HepG2 (cell line): ENCODE data around the gene CLN6. TPM values are rescaled to one million over a fixed set of nuclear protein-coding genes. Genes with fewer than 3 reads are reported as not detected.
A peak's percentile ranks its signal among the peaks of the same experiment; 100 is the strongest.
"Not testable (repeated sequence)": the region's sequence is repeated elsewhere in the genome, so short reads cannot be mapped to it uniquely, and the experiment has no call there.

Source experiments
- ATAC-seq: fragments of 200-7000 bp; cut with Tn5 transposase; 3 replicates; pipeline ENCODE4 v1.9.1; 2020; ENCODE audit warnings: mild to moderate bottlenecking, moderate library complexity
- BruUV-seq: library from RNA; stranded (reverse); fragments of 400-500 nt; replicated peaks from 2 replicates; lab custom pipeline; 2021; lab: Mats Ljungman, UMichigan
- CTCF ChIA-PET: fragments of 300-600 bp; formaldehyde crosslinking; extraction: SDS; loops from one replicate; lab custom pipeline; 2021; ENCODE audit warnings: low total read pairs, inconsistent platforms, low intra/inter-chr PET ratio; lab: Yijun Ruan, JAX
- POLR2A ChIA-PET: fragments of 350-600 bp; sonication (Branson Sonifier 250); formaldehyde crosslinking; loops from one replicate; lab custom pipeline; 2020; ENCODE audit warnings: antibody characterized with exemption, inconsistent platforms; lab: Yijun Ruan, JAX
- DNase-seq: peaks from one replicate; pipeline ENCODE4 v3.0.0-alpha.2; 2015; ENCODE audit warnings: low spot score
- FAIRE-seq: peaks from 3 replicates; lab custom pipeline; 2011; peaks lifted over from hg19 to GRCh38; lab: Jason Lieb, UNC
- H2AFZ ChIP-seq: one replicate; pipeline ENCODE4 v1.6.1; 2011; ENCODE audit warnings: low read length, inconsistent platforms
- H3K27ac ChIP-seq: fragments of 300-600 bp; 3 replicates; pipeline ENCODE4 v1.8.0; 2011; ENCODE audit warnings: mixed run types, mild to moderate bottlenecking, mixed read lengths, low read length, inconsistent platforms; ENCODE audit not compliant: insufficient read depth; ENCODE audit errors: extremely low read length
- H3K27me3 ChIP-seq, 2 experiments: fragments of 200-600 bp in 1 of 2; 2 replicates in 1 of 2; 3 replicates in 1 of 2; pipeline versions ENCODE4 v1.6.0 to v1.8.0; 2011; ENCODE audit warnings: low read length in 2 of 2, mild to moderate bottlenecking in 2 of 2, moderate library complexity in 2 of 2, inconsistent platforms in 1 of 2; ENCODE audit not compliant: insufficient read depth in 2 of 2, control insufficient read depth in 1 of 2
- H3K36me3 ChIP-seq, 2 experiments: fragments of 200-600 bp in 1 of 2; replicated peaks in 1 of 2; 2 replicates in 1 of 2; 3 replicates in 1 of 2; pipeline versions ENCODE4 v1.5.1 to v1.8.0; 2011; ENCODE audit warnings: low read length in 2 of 2, inconsistent platforms in 1 of 2; ENCODE audit not compliant: insufficient read depth in 2 of 2, control insufficient read depth in 1 of 2
- H3K4me1 ChIP-seq: 2 replicates; pipeline ENCODE4 v1.5.1; 2012; ENCODE audit warnings: low read length, inconsistent platforms; ENCODE audit not compliant: insufficient read depth
- H3K4me2 ChIP-seq: 2 replicates; pipeline ENCODE4 v1.6.0; 2011; ENCODE audit warnings: low read depth, low read length, inconsistent platforms
- H3K4me3 ChIP-seq, 3 experiments: fragments of 200-600 bp in 1 of 3; sonication (generic), shearing (Covaris generic) in 1 of 3; replicated peaks in 1 of 3; 2 replicates each; pipeline ENCODE4 v1.5.1; 2011 to 2016; ENCODE audit warnings: low read length in 3 of 3, inconsistent platforms in 2 of 3, low read depth in 2 of 3, mild to moderate bottlenecking in 2 of 3, control low read depth in 1 of 3, mixed read lengths in 1 of 3; ENCODE audit not compliant: insufficient read depth in 1 of 3
- H3K79me2 ChIP-seq: one replicate; pipeline ENCODE4 v1.6.1; 2011; ENCODE audit warnings: low read length, inconsistent platforms; ENCODE audit not compliant: insufficient read depth
- H3K9ac ChIP-seq: 2 replicates; pipeline ENCODE4 v1.6.0; 2011; ENCODE audit warnings: mild to moderate bottlenecking, low read depth, low read length, inconsistent platforms; ENCODE audit not compliant: insufficient read depth
- H3K9me3 ChIP-seq: 2 replicates; pipeline ENCODE4 v1.5.1; 2012; ENCODE audit warnings: mild to moderate bottlenecking, low read length
- H4K20me1 ChIP-seq: 2 replicates; pipeline ENCODE4 v1.6.0; 2011; ENCODE audit warnings: inconsistent platforms, mild to moderate bottlenecking, low read length, moderate library complexity; ENCODE audit not compliant: insufficient read depth
- ATM ChIP-seq: fragments of 450-650 bp; IDR thresholded peaks from 2 replicates; pipeline ENCODE4 v1.7.1; 2017; ENCODE audit warnings: mild to moderate bottlenecking, borderline replicate concordance
- CREB1 ChIP-seq, 2 experiments: fragments of 450-650 bp in 1 of 2; IDR thresholded peaks; 2 replicates each; pipeline ENCODE4 v1.6.1; 2016 to 2017; ENCODE audit warnings: control low read depth in 1 of 2, mild to moderate bottlenecking in 1 of 2, missing compliant biosample characterization in 1 of 2, missing genetic modification characterization in 1 of 2
- DR1 ChIP-seq: sonication (generic); formaldehyde crosslinking; IDR thresholded peaks from 2 replicates; pipeline ENCODE4 v1.8.0; 2021; ENCODE audit warnings: mild to moderate bottlenecking, missing genetic modification reagents, inconsistent platforms
- HES4 ChIP-seq: sonication (generic); formaldehyde crosslinking; IDR thresholded peaks from 2 replicates; pipeline ENCODE4 v1.9.0; 2021; ENCODE audit warnings: mild to moderate bottlenecking, missing genetic modification reagents, borderline replicate concordance
- MAFF ChIP-seq: IDR thresholded peaks from 2 replicates; pipeline ENCODE4 v1.6.1; 2011; ENCODE audit warnings: low read depth, low read length, improper control_type of control experiment
- ZNF274 ChIP-seq: sonication (generic); formaldehyde crosslinking; IDR thresholded peaks from 2 replicates; pipeline ENCODE4 v1.5.1; 2020; ENCODE audit warnings: mild to moderate bottlenecking, missing genetic modification reagents
- ZNF33A ChIP-seq: sonication (generic); formaldehyde crosslinking; IDR thresholded peaks from 2 replicates; pipeline ENCODE4 v1.5.1; 2020; ENCODE audit warnings: missing genetic modification reagents, mild to moderate bottlenecking, moderate library complexity, borderline replicate concordance
- WGBS: methylation state at CpG from one replicate; pipeline ENCODE4 v1.1.6; 2017; ENCODE audit warnings: low lambda C conversion rate; 5-methylcytosine and 5-hydroxymethylcytosine counted together
- in situ Hi-C: cut with HindIII; loops from 2 replicates; pipeline ENCODE4 v1.10.0; 2017; ENCODE audit warnings: low pct_unique_long_range_greater_than_20kb; ENCODE audit not compliant: extremely low pct_ligation_motif_present
- intact Hi-C: fragments of 100-400 bp; cut with micrococcal nuclease; formaldehyde crosslinking; loops from one replicate; pipeline ENCODE4 v1.10.0; 2022; ENCODE audit not compliant: unreplicated experiment
- polyA plus RNA-seq, 8 experiments: library from polyadenylated mRNA; depleted of rRNA in 3 of 8; stranded (reverse) in 7 of 8; unstranded in 1 of 8; fragments of >200 nt; fragmentation: Illumina TruSeq in 4 of 8; extraction: Trizol in 4 of 8; gene quantifications; 2 replicates each; pipeline versions ENCODE4 v1.2.1 to v1.2.3, GENCODE V29; 2011 to 2016; ENCODE audit warnings: low read depth in 4 of 8, missing spikeins in 1 of 8, mixed read lengths in 1 of 8; ENCODE audit not compliant: insufficient read depth in 1 of 8
- total RNA-seq, 5 experiments: library from RNA; depleted of rRNA; stranded (reverse); fragments of >200 nt; fragmentation: Illumina TruSeq; extraction: Trizol; gene quantifications; 2 replicates each; pipeline ENCODE4 v1.2.3, GENCODE V29; 2016; ENCODE audit warnings: low read depth in 1 of 5
- TF ChIP-seq, protein P1 (sequence below): sonication (generic); IDR thresholded peaks from 2 replicates; pipeline ENCODE4 v1.6.1; 2016; ENCODE audit warnings: low read depth, borderline replicate concordance
- TF ChIP-seq, protein P2 (sequence below): sonication (generic); formaldehyde crosslinking; IDR thresholded peaks from 2 replicates; pipeline ENCODE4 v1.8.1; 2022; ENCODE audit warnings: mild to moderate bottlenecking, missing genetic modification reagents

The CLN6 gene
- total and polyA plus RNA-seq, 2 of the 13 experiments (the other 11 are each of a cell fraction or from before 2014, with no cell fraction given): 24.9 to 27.1 TPM

DNA sequence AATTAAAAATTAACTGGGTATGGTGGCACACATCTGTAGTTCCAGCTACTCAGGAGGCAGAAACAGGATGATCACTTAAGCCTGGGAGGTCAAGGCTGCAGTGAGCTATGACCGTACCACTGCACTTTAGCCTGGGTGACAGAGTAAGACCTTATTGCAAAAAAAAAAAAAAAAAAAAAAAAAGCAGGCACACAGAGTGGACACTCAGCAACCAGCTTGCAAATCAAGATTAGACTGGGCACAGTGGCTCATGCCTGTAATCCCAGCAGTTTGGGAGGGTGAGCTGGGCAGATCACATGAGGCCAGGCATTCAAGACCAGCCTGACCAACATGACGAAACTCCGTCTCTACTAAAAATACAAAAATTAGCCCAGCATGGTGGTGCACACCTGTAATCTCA is 5.4 kb downstream of the CLN6 start (continued):
- TF ChIP-seq ZNF274 (CRISPR knock-in tag): no peak

DNA sequence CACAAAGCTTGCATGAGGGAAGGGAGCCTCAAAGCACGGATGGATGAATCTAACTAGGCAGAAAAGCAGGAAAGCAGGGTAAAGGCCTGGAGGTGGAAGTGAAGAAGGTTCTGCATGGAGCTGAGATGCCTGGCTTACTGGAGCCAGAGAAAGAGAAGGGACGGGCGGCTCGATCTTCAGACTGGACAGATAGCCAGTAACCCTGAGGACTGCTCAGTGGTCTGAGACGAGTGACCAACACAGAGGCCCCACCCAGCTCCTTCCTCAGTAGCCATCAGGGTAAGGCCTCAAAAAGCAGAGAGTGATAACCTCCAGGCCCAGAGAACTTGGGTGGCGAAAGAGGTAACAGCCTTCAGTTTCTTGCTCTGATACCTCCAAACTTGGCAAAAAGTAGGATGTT is 6.4 kb downstream of the CLN6 start:
- H3K79me2 ChIP-seq: peaks cover 61% of the 10 kb centered on the region
- CTCF ChIA-PET: no interaction called here
- no peak overlapping the region for H3K9ac ChIP-seq
- ATAC-seq (no peak), DNase-seq (no peak), FAIRE-seq (no peak)
- H3K4me3 ChIP-seq: no peak overlapping the region
- BruUV-seq: no TSS peak
- H3K27me3 ChIP-seq: no peaks in the 10 kb centered on the region
- TF ChIP-seq, protein P1, sequence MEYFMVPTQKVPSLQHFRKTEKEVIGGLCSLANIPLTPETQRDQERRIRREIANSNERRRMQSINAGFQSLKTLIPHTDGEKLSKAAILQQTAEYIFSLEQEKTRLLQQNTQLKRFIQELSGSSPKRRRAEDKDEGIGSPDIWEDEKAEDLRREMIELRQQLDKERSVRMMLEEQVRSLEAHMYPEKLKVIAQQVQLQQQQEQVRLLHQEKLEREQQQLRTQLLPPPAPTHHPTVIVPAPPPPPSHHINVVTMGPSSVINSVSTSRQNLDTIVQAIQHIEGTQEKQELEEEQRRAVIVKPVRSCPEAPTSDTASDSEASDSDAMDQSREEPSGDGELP: no peak
- TF ChIP-seq ATM (no peak), CREB1 (IDR thresholded peaks at IDR 0.05) (no peak), CREB1 (CRISPR knock-in tag; IDR thresholded peaks at IDR 0.05) (no peak), DR1 (CRISPR knock-in tag) (no peak), HES4 (no peak), MAFF (no peak), ZNF33A (CRISPR knock-in tag) (no peak)
- TF ChIP-seq, protein P2, sequence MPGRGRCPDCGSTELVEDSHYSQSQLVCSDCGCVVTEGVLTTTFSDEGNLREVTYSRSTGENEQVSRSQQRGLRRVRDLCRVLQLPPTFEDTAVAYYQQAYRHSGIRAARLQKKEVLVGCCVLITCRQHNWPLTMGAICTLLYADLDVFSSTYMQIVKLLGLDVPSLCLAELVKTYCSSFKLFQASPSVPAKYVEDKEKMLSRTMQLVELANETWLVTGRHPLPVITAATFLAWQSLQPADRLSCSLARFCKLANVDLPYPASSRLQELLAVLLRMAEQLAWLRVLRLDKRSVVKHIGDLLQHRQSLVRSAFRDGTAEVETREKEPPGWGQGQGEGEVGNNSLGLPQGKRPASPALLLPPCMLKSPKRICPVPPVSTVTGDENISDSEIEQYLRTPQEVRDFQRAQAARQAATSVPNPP (CRISPR knock-in tag): no peak
- no peaks in the 10 kb centered on the region for H3K9me3 ChIP-seq
- H4K20me1 ChIP-seq: no peaks in the 10 kb centered on the region; the same call in 1 of the 2 replicates
- H3K4me2 ChIP-seq: no peak overlapping the region
- intact Hi-C loops (no loop called here), in situ Hi-C loops (no loop called here)
- H2AFZ ChIP-seq: no peak overlapping the region
- POLR2A ChIA-PET: no interaction called here
- H3K27ac ChIP-seq: peak overlapping the region; percentile 11
- H3K36me3 ChIP-seq: peaks cover 5 to 16% of the 10 kb centered on the region in 2 experiments; a peak in 3 of 5 replicates
- H3K4me1 ChIP-seq: peaks cover 31% of the 10 kb centered on the region
- WGBS: 93% methylated on average over 6 of the region's 6 CpGs

DNA sequence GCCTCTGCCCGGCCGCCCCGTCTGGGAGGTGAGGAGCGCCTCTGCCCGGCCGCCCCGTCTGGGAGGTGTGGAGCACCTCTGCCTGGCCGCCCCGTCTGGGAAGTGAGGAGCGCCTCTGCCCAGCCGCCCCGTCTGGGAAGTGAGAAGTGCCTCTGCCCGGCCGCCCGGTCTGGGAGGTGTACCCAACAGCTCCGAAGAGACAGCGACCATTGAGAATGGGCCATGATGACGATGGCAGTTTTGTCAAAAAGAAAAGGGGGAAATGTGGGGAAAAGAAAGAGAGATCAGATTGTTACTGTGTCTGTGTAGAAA is 7.1 kb downstream of the CLN6 start:
- 91% methylated on average over 18 of the region's 18 CpGs for WGBS

More for the DNA sequence above, 7.1 kb downstream of the CLN6 start:
- intact Hi-C loops, in situ Hi-C loops, FAIRE-seq, ATAC-seq, POLR2A ChIA-PET, H3K9ac ChIP-seq, H2AFZ ChIP-seq, DNase-seq, H3K27me3 ChIP-seq, H4K20me1 ChIP-seq, H3K27ac ChIP-seq, BruUV-seq, H3K4me2 ChIP-seq, H3K4me3 ChIP-seq, H3K9me3 ChIP-seq, CTCF ChIA-PET: not testable (repeated sequence)
- H3K79me2 ChIP-seq: peaks cover 53% of the 10 kb centered on the region
- H3K4me1 ChIP-seq: peaks cover 23% of the 10 kb centered on the region
- peaks cover 8 to 18% of the 10 kb centered on the region in 2 experiments; a peak in 4 of 5 replicates for H3K36me3 ChIP-seq
